GM04503 (cell line): ENCODE data around the gene ANAPC16.
"Not testable (repeated sequence)": the region's sequence is repeated elsewhere in the genome, so short reads cannot be mapped to it uniquely, and the experiment has no call there.

Source experiments
- DNase-seq: peaks from one replicate; pipeline ENCODE4 v3.0.0-alpha.2; 2012; ENCODE audit warnings: low read depth

Gene ANAPC16

DNA sequence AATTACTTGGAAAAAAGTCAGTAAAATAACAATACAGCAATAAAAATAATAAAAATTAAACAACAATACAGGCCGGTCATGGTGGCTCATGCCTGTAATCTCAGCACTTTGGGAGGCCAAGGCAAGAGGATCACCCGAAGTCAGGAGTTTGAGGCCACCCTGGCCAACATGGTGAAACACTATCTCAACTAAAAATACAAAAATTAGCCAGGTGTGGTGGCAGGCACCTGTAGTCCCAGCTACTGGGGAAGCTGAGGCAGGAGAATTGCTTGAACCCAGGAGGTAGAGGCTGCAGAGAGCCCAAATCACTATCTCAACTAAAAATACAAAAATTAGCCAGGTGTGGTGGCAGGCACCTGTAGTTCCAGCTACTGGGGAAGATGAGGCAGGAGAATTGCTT, 4.0 kb upstream of the ANAPC16 start:
- not testable (repeated sequence) for DNase-seq

GRCh38 chr10:72218325-72218724, 2.5 kb downstream of the ANAPC16 start:
- DNase-seq = no peak

DNA sequence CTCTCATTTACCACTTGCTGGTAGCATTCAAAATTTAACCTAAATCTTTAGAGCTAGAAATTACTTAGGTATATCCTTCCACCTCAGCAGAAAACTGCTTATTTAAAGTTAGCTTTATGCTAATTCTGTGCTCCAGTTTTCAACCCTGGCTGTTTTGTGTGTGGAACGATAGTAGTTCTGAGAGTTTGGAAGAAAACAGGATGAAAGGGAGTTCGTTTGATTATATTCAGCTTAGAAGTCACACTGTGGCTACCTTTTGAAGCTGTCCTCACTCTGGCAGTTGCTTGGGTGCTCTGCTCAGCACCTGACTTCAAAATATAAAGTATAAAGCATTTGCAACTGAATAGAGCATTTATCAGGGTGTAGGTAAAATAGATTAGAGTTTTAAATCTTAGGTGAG, 2.9 kb downstream of the ANAPC16 start:
- no peak for DNase-seq

DNA sequence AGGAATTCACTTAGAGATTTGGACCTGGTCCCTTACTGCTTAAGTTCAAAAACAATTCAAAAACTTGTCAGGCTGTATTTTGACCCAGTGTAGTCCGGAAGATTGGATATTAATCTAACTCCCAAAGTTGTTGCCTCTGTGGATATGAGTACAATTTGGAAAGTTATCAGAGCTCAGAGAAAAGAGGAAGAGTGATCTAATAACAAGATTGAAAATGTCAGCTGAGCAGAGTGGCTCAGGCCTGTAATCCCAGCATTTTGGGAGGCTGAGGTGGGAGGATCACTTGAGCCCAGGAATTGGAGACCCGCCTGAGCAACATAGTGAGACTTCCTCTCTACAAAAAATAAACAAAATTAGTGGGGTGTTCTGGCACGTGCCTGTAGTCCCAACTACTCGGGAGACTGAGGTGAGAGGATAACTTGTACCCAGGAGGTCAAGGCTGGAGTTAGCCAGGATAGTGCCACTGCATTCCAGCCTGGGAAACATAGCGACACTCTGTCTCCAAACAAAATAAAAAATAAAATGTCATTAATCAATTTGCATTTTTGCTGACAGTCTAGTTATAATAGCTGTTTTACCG, 3.5 kb downstream of the ANAPC16 start:
- no peak for DNase-seq

DNA sequence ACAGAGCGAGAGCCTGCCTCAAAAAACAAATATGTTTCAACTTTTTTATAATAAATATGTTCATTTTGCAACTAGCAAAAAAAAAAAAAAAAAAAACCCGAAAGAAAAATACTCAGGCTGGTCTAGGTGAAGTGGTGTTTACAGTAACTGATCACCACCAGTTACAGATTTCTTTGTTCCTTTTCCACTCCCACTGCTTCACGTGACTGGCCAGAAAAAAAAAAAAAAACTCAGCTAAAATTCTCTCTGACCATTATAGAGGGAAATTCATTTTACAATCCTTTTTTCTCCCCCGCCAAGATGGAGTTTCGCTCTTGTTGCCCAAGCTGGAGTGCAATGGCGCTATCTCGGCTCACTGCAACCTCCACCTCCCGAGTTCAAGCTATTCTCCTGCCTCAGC, 4.8 kb downstream of the ANAPC16 start:
- DNase-seq = no peak

- DNase-seq = no peak
Observed at GRCh38 chr10:72221278-72221677, 5.5 kb downstream of the ANAPC16 start.

DNA sequence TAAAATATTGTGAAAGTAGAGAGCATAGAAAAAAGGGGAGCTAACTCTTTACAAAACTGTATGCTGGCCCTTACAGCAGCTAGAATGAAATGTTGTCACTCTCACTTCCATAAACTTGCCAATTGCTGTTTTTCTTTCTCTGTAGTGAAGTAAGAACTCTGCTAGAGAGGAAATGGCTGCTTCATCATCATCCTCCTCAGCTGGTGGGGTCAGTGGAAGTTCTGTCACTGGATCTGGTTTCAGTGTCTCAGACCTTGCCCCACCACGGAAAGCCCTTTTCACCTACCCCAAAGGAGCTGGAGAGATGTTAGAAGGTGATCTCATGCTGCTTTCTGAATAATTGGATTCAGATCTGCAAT, 7.9 kb downstream of the ANAPC16 start:
- no peak for DNase-seq

- not testable (repeated sequence) for DNase-seq
Observed at GRCh38 chr10:72224191-72224590, 8.4 kb downstream of the ANAPC16 start.

DNA sequence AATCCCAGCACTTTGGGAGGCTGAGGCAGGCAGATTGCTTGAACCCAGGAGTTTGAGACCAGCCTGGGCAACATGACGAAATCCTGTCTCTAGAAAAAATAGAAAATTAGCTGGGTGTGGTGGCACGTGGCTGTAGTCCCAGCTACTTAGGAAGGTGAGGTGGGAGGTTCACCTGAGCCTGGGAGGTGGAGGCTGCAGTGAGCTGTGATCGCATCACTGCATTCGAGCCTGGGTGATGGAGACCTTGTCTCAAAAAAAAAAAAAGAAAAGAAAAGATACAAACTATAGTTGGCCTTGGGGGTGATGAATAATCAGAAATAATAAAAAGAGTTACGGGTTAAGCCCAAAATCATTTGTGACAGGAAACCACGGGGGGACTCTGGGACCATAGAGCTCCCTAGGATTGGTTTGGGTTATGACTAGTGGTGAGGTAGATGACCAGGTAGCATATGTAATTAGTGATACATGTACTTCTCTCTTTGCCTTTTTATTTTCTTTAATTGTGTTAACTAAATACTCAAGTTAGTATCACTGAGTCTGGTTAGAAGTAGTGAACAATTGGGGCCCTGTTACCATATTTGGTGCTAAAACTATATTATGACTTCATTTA, 10.7 kb downstream of the ANAPC16 start:
- no peak for DNase-seq

DNA sequence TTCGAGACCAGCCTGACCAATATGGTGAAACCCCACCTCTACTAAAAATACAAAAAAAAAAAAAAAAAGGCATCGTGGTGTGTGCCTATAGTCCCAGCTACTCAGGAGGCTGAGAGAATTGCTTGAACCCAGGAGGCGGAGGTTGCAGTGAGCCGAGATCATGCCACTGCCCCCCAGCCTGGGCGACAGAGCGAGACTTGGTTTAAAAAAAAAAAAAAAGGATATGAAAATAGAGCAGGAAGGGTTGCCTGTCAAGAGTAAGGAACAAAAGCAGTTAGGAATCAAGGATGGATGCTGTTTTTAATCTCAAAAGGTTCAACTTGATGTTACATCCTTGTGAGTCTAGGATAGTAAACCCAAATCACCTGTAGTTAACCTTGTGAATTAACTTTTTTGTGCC, 12.0 kb downstream of the ANAPC16 start:
- DNase-seq = no peak

DNA sequence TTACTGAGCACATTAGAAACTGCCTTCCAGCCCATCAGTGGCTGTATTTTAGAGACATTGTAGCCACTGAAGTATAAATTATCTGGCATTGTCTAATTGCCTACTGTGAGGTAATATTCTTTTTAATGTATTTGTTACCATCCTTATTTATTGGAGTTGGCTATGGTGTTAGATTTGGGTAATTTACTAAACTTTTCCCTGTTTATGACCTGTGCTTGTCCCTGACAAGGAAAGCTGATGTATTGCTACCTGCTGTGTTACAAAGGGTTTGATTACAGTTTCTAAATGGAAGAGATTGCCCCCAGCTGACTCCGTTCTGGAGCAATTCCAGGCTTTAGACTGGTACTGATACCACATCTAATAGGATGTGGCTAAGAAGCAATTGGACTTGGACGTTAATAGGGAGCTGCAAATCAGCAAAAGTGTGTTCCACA, 12.5 kb downstream of the ANAPC16 start:
- DNase-seq = no peak

DNA sequence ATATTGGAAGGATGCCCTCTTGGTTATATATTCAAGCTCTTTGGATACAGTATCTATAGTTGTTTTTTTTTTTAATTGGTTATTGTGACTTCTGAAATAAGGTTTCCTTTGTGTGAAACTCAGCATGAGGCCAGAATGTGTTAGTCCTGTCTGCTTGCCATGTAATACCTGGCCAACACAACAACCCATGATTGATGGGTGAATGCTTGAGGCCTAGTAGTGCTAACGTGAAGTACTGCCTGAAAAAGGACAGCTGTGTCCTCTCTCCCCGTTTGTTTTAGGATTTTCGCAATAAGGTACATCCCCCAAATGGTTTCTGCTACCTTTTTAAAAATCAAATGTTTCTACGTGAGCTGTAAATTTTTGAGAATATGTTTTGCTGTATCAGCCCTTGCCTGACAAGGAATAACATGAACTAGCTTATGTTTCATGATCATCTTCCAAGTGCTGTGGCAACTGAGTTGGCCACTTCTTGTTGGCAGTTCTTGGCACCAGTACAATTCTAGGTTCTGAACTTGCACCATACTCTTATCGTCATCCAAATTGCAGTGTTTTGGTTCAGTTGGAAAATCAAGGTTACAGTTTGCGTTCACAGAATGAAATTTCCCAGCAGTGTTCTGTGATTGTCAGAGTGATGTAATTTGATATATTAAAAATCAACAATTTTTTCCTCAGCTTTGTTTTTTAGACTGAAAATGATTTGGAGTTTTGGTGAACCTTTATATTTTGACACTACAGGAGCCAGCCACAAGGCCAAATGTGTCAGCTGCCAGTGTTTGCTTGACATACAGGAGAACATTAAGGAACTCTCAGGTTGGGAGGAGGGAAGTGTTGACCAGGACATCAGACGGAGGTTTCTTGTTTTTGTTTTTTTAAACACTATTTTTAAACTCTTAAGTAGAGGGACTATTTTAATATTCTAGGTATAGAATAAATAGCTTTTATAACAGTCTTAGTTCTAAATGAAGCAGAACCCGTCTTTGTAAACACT, 13.7 kb downstream of the ANAPC16 start:
- no peak for DNase-seq

DNA sequence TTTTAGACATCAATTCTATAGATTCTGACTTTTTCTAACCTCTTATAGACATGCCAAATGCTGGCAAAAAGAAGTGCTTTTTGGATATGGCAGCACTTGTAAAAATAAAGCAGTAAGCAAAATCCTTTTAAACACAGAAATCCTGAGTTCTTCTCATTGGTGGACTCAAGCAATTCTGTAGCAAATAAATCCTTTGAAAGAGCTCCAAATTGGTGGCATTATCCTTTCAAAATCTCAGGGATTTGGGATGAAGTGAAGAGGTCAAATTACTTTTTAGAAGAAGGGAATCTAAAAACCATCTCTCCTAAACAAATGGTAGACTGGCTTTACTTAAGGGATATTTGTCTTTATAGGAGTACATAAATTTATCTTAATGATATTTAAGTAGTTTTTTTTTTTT, 17.8 kb downstream of the ANAPC16 start:
- no peak for DNase-seq

DNA sequence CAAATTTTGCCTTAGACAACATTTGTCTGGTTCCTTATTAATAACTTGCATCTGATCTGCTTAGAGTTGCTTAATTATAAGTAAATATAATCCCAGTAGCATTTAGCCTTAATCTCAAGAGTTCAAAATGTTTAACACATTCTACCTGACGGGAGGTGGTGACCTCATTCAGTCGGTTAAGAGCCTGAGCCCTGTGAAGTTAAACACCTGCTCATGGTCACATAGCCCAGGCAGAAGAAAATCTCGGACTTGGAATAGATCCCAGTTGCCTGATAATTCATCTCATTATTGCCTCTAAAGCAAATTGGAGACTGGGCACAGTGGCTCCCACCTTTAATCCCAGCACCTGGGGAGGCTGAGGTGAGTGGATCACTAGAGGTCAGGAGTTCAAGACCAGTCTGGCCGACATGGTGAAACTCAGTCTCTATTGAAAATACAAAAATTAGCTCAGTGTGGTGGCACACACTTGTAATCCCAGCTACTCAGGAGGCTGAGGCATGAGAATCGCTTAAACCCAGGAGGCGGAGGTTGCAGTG, 18.8 kb downstream of the ANAPC16 start:
- DNase-seq = no peak

DNA sequence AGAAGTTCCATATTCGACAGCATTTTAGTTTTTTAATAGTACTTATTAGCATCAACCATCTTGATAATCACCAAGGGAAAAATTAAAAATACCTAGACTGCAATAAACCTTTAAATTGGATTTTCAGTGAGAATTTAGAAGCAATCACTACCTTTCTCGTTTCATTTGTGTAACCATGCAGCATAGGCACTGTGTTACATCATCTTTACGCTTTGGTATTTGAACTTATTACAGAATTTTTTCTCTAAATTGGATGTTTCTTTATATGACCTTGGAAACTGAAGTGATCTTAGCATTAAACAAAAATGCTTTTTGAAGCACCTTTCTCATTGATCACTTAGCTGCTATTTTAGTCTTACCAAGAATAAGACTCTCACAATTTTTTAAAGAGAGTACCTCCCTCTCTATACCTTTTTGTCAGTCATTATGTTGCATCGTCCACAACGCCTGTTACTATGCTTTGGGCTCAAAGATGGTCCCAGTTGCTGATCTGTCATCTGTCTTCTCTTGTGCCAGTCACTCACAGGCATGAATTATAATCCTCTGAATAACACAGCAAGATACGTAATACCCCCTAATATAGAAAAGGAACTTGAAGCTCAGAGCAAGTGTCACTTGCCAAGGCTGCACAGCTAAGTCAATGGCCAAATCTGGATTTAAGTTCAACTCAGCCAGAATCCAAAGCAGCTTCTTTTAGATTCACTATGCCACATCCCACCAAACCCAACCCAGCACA, 19.9 kb downstream of the ANAPC16 start:
- no peak for DNase-seq

- DNase-seq = no peak
Observed at GRCh38 chr10:72238392-72239175, 22.8 kb downstream of the ANAPC16 start.

DNA sequence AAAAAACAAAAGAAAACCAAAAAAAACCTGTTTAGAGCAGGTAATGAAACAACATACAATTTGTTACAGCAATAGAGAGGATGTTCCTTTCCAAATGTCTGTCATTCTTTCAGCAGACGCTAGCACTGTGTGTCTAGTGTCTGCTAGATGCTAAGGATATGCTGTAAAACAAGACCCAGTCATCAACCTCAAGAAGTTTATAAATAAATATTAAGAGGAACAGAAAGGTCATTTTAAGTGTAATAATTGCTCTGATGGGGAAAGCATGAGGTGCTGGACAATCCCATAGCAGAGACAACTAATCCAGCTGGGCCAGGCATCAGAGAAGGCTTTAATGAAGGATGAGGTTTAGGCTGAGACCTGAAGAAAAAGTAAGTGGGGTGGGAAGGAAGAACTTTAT, 23.6 kb downstream of the ANAPC16 start:
- no peak for DNase-seq

DNA sequence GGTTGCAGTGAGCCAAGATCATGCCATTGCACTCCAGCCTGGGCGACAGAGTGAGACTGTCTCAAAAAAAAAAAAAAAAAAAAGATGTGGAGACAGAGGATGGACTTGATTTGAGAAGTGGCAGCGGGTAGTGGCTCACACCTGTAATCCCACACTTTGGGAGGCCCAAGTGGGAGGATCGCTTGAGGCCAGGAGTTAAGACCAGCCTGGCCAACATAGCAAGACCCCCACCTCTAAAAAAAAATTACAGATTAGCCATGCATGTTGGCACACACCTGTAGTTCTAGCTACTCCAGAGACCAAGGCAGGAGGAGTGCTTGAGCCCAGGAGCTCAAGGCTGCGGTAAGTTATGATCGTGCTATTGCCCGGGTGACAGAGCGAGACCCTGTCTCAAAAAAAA, 24.6 kb downstream of the ANAPC16 start:
- no peak for DNase-seq

- DNase-seq = no peak
Observed at GRCh38 chr10:72241691-72242252, 26.0 kb downstream of the ANAPC16 start.

DNA sequence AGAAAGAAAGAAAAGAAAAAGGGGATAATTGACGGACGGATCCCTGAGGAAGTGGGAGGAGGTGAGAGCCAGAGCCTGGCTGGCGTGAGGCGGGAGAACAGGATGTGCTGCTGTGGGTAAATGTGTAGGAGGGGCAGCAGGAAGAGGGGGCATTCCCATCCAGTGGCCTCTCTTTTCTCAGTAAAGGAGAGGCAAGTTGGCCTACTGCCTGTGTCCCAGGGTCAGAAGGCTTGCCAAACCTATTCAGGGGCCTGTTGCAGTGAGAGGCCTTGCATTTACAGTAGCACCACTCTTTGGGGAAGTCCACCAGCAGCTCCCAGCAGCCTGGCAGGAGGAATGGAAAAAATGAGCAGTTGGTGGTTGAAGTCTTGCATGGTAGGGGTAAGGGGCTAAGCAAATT, 26.9 kb downstream of the ANAPC16 start:
- no peak for DNase-seq

DNA sequence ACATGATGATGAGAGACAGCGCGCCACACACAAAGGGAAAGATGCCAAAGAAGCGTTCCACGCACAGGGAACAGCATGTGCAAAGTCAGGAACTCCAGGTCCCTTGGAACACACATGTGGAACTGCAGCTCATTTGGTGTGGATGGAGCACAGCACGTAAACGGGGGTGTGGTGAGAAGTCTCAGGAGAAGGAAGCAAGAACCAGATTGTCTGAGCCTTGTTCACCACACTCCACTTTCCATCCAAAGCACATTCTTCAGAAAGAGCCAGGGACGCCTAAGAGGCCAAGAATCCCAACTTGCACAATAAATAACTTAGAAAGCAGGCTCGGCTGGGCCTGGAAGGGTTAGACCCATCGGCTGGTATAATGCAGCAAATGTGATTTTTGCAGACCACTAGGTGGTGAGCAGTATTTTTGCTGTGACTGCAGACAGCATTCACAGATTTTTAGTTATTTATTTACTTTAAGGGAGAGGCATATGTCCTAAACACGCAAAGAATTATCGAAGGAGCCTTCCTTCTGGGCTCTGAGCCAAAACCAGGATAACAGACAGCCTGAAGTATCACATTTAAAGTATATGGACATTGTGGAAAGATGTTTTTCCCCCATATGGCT, 28.1 kb downstream of the ANAPC16 start:
- peak; percentile 92 for DNase-seq
